CD14-positive monocyte (primary cell): ENCODE measurements around the gene IGF2BP3. TPM values are rescaled to one million over a fixed set of nuclear protein-coding genes. Genes with fewer than 3 reads are reported as not detected.
A peak's percentile ranks its signal among the peaks of the same experiment; 100 is the strongest.

ENCODE experiments used
- DNase-seq, 3 donors: peaks; one replicate each; pipeline ENCODE4 v3.0.0-alpha.2; 2011 to 2022
- H2AFZ ChIP-seq: 2 replicates; pipeline ENCODE4 v1.6.0; 2012; ENCODE audit warnings: mild to moderate bottlenecking, low read depth, low read length, inconsistent platforms; ENCODE audit not compliant: insufficient read depth, poor library complexity, severe bottlenecking
- H3K27ac ChIP-seq, 2 donors: 1 replicate in 1 of 2; 2 replicates in 1 of 2; pipeline ENCODE4 v1.5.1; 2012 to 2013; ENCODE audit warnings: low read length in 2 of 2, control low read depth in 1 of 2, inconsistent platforms in 1 of 2, low read depth in 1 of 2, mild to moderate bottlenecking in 1 of 2
- H3K27me3 ChIP-seq, 2 donors: one replicate each; pipeline versions ENCODE4 v1.6.0 to v1.6.1; 2011 to 2013; ENCODE audit warnings: low read length in 2 of 2; ENCODE audit not compliant: control insufficient read depth in 2 of 2, insufficient read depth in 2 of 2
- H3K36me3 ChIP-seq, 2 donors: replicated peaks in 1 of 2; 1 replicate in 1 of 2; 2 replicates in 1 of 2; pipeline versions ENCODE4 v1.5.1 to v1.6.1; 2012 to 2013; ENCODE audit warnings: low read length in 2 of 2, control low read depth in 1 of 2, inconsistent platforms in 1 of 2, mild to moderate bottlenecking in 1 of 2; ENCODE audit not compliant: insufficient read depth in 2 of 2, control insufficient read depth in 1 of 2
- H3K4me1 ChIP-seq, 2 donors: 1 replicate in 1 of 2; 2 replicates in 1 of 2; pipeline versions ENCODE4 v1.5.1 to v1.6.1; 2012 to 2013; ENCODE audit warnings: low read length in 2 of 2, control low read depth in 1 of 2, inconsistent platforms in 1 of 2, mild to moderate bottlenecking in 1 of 2, moderate library complexity in 1 of 2; ENCODE audit not compliant: insufficient read depth in 2 of 2, control insufficient read depth in 1 of 2
- H3K4me2 ChIP-seq: replicated peaks from 2 replicates; pipeline ENCODE3; 2012; ENCODE audit warnings: low read length, moderate library complexity, mild to moderate bottlenecking; ENCODE audit not compliant: poor library complexity, severe bottlenecking; ENCODE audit errors: extremely low read depth
- H3K4me3 ChIP-seq, 3 experiments: fragments of 200-600 bp in 1 of 3; sonication (generic) in 1 of 3; replicated peaks in 1 of 3; 1 replicate in 2 of 3; 2 replicates in 1 of 3; pipeline ENCODE4 v1.5.1; 2011 to 2013; ENCODE audit warnings: low read length in 3 of 3, mild to moderate bottlenecking in 3 of 3, control low read depth in 2 of 3, low read depth in 2 of 3, inconsistent platforms in 1 of 3, moderate library complexity in 1 of 3
- H3K79me2 ChIP-seq: 2 replicates; pipeline ENCODE4 v1.6.0; 2012; ENCODE audit warnings: mild to moderate bottlenecking, control low read depth, inconsistent platforms, low read length, moderate library complexity; ENCODE audit not compliant: insufficient read depth
- H3K9ac ChIP-seq: 2 replicates; pipeline ENCODE4 v1.6.0; 2017; ENCODE audit warnings: low read length, mild to moderate bottlenecking; ENCODE audit not compliant: insufficient read depth, poor library complexity, severe bottlenecking
- H3K9me3 ChIP-seq, 2 donors: replicated peaks in 1 of 2; 1 replicate in 1 of 2; 2 replicates in 1 of 2; pipeline versions ENCODE4 v1.5.1 to v1.6.1; 2012 to 2013; ENCODE audit warnings: low read length in 2 of 2, control low read depth in 1 of 2; ENCODE audit not compliant: control insufficient read depth in 1 of 2, insufficient read depth in 1 of 2
- H4K20me1 ChIP-seq: 2 replicates; pipeline ENCODE4 v1.6.0; 2012; ENCODE audit warnings: mild to moderate bottlenecking, low read length, control low read depth, moderate library complexity; ENCODE audit not compliant: insufficient read depth
- H3K27ac Mint-ChIP-seq, 7 donors: one replicate each; pipeline ENCODE4 v1.8.0; 2020; ENCODE audit warnings: mild to moderate bottlenecking in 7 of 7, mixed read lengths in 7 of 7, moderate library complexity in 6 of 7, inconsistent platforms in 2 of 7
- H3K27me3 Mint-ChIP-seq, 3 donors: one replicate each; pipeline ENCODE4 v1.8.0; 2021 to 2022; ENCODE audit warnings: low read depth in 3 of 3, mild to moderate bottlenecking in 3 of 3, mixed read lengths in 3 of 3, moderate library complexity in 3 of 3, inconsistent platforms in 1 of 3
- H3K36me3 Mint-ChIP-seq, 2 donors: one replicate each; pipeline ENCODE4 v1.8.0; 2020; ENCODE audit warnings: mixed read lengths in 2 of 2, inconsistent platforms in 1 of 2, mild to moderate bottlenecking in 1 of 2
- H3K4me1 Mint-ChIP-seq: one replicate; pipeline ENCODE4 v1.8.0; 2020; ENCODE audit warnings: mild to moderate bottlenecking, mixed read lengths
- H3K4me3 Mint-ChIP-seq, 2 donors: one replicate each; pipeline ENCODE4 v1.8.0; 2020; ENCODE audit warnings: mild to moderate bottlenecking in 2 of 2, mixed read lengths in 2 of 2, moderate library complexity in 1 of 2
- H3K9me3 Mint-ChIP-seq, 7 donors: one replicate each; pipeline ENCODE4 v1.8.0; 2020 to 2022; ENCODE audit warnings: mixed read lengths in 7 of 7, mild to moderate bottlenecking in 6 of 7, moderate library complexity in 6 of 7, inconsistent platforms in 2 of 7
- CTCF ChIP-seq: fragments of 200-600 bp; IDR thresholded peaks from one replicate; pipeline ENCODE4 v1.8.0; 2022; ENCODE audit warnings: antibody characterized with exemption, mild to moderate bottlenecking
- WGBS: methylation state at CpG from one replicate; pipeline ENCODE4 v1.1.5; 2013; ENCODE audit warnings: missing lambda C conversion rate; ENCODE audit not compliant: insufficient coverage; 5-methylcytosine and 5-hydroxymethylcytosine counted together
- intact Hi-C, 2 donors: fragments of 100-400 bp; cut with micrococcal nuclease; formaldehyde crosslinking; loops; one replicate each; pipeline versions ENCODE4 v1.15.0 to v1.15.1; 2023
- polyA plus RNA-seq, 3 donors: library from polyadenylated mRNA; depleted of rRNA in 1 of 3; unstranded in 2 of 3; stranded (reverse) in 1 of 3; fragments of 300-500 nt in 2 of 3; fragments of >200 nt in 1 of 3; fragmentation: Illumina TruSeq in 2 of 3; gene quantifications; 1 replicate in 2 of 3; 2 replicates in 1 of 3; pipeline ENCODE4 v1.2.3, GENCODE V29; 2012 to 2021

IGF2BP3 gene
- polyA plus RNA-seq, 3 donors: 0.60 to 5.3 (median 3.2) TPM

- Histone ChIP-seq H3K4me2 (no peak overlapping the region), H3K36me3 (no peaks in the 10 kb centered on the region), H3K9me3 (no peaks in the 10 kb centered on the region), H3K9ac (no peak overlapping the region), H3K27me3 (no peaks in the 10 kb centered on the region), H3K4me3 (no peak overlapping the region), H3K79me2 (no peaks in the 10 kb centered on the region), H3K4me1 (no peaks in the 10 kb centered on the region), H4K20me1 (no peaks in the 10 kb centered on the region), H3K27ac (no peak overlapping the region), H2AFZ (no peak overlapping the region)
- no peak for TF ChIP-seq CTCF
- 92% methylated on average over 3 of the region's 7 CpGs for WGBS
- Mint-ChIP-seq H3K4me3 (no peak overlapping the region), H3K27ac (no peak overlapping the region), H3K27me3 (peaks cover 0 to 2% (median 0%) of the 10 kb centered on the region in 3 donors), H3K9me3 (peaks cover 0 to 2% (median 0%) of the 10 kb centered on the region in 7 donors), H3K36me3 (no peaks in the 10 kb centered on the region), H3K4me1 (no peaks in the 10 kb centered on the region)
- intact Hi-C loops: loop anchor here in 1 of 2 donors (5.0 kb wide), 1 partner anchor 78 kb away; no protein-coding TSS in a partner anchor
- DNase-seq: no peak
Measured at GRCh38 chr7:23264916-23265458, 205.3 kb downstream of the IGF2BP3 start.

GRCh38 chr7:23261843-23262452, 208.3 kb downstream of the IGF2BP3 start:
- no peaks in the 10 kb centered on the region for H3K4me1 ChIP-seq
- no peaks in the 10 kb centered on the region for H3K9me3 ChIP-seq
- H3K4me1 Mint-ChIP-seq: no peaks in the 10 kb centered on the region
- no CpG with 5 or more reads among the region's 7 CpGs for WGBS
- H3K9me3 Mint-ChIP-seq: no peaks in the 10 kb centered on the region
- H3K36me3 ChIP-seq: no peaks in the 10 kb centered on the region
- H3K4me2 ChIP-seq: no peak overlapping the region
- H3K9ac ChIP-seq: no peak overlapping the region
- no peaks in the 10 kb centered on the region for H4K20me1 ChIP-seq
- no peak overlapping the region for H3K27ac ChIP-seq
- DNase-seq: peak; percentile 62 to 74 (median 72)
- peaks cover 0 to 2% of the 10 kb centered on the region in 2 donors for H3K27me3 ChIP-seq
- peaks cover 3 to 8% (median 3%) of the 10 kb centered on the region in 3 donors for H3K27me3 Mint-ChIP-seq
- no peak overlapping the region for H3K4me3 Mint-ChIP-seq
- no peaks in the 10 kb centered on the region for H3K36me3 Mint-ChIP-seq
- peak; percentile 92 for TF ChIP-seq CTCF
- H3K4me3 ChIP-seq: no peak overlapping the region
- no peak overlapping the region for H2AFZ ChIP-seq
- intact Hi-C loops: loop anchor here in 1 of 2 donors (5.0 kb wide), 1 partner anchor 75 kb away; no protein-coding TSS in a partner anchor
- no peak overlapping the region for H3K27ac Mint-ChIP-seq
- no peaks in the 10 kb centered on the region for H3K79me2 ChIP-seq
